Measurements from ENCODE around the gene PRPS2.

Gene PRPS2

DNA sequence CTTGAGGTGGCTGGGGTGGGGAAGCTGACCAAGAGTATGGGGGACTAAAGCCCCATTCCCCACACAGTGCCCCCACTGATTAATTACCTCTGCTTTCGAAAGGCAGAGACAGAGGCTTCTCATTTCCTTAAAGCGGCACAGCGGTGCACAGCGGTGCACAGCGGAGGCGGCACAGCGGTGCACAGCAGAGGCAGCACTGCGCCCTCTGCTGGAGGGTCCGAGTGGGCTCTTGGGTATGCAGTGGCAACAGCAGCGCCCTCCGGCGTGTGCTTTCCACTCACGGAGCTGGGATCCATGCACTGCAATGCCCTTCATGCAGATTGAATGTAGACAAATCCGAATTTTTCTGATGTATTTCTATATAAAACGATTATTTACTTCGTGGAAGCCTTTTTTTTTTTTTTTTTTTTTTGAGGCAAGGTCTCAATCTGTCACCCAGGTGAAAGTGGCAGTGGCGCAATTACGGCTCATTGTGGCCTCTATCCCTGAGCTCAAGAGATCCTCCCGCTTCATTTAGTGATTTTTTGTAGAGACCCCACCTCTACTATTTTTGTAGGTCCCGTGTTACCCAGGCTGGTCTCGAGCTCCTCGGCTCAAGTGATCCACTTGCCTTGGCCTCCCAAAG, 19.7 kb upstream of the PRPS2 start:
- Histone ChIP-seq H3K27me3 (ENCODE audit: control insufficient read depth in 5 of 5, insufficient read depth in 4 of 5, low read length in 5 of 5) (peaks cover 9 to 25% (median 18%) of the 10 kb centered on the region in 5 donors), H3K36me3 (ENCODE audit: control insufficient read depth in 5 of 5, insufficient read depth in 5 of 5, low read length in 5 of 5) (no peaks in the 10 kb centered on the region), H3K27ac (ENCODE audit: low read depth, low read length) (no peak overlapping the region), H3K4me3 (ENCODE audit: low read depth in 1 of 5, low read length in 5 of 5) (peak overlapping the region; percentile 18 to 25 (median 23)), H3K4me1 (ENCODE audit: control insufficient read depth in 5 of 5, insufficient read depth in 5 of 5, low read length in 5 of 5) (peaks cover 0 to 7% (median 0%) of the 10 kb centered on the region in 5 donors), H3K9me3 (ENCODE audit: control insufficient read depth in 5 of 5, low read length in 5 of 5) (no peaks in the 10 kb centered on the region), H3K9ac (ENCODE audit: low read length in 5 of 5) (no peak overlapping the region)

DNA sequence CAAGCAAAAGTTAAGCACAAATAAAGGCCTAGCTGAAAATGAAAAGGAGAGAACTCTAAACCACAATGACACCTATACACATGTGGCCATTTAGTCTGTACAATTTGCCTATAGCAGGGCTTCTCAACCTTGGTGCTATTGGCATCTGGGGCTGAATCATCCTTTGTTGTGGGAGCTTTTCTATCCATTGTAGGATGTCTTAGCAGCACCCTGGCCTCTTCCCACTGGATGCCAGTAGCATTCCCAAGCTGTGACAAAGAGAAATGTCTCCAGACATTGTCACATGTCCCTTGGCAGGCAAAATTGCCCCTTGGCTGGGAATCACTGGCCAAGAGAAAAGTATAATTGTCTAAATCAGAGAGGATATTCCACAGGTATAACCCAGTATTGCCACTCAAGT, 13.5 kb upstream of the PRPS2 start:
- Histone ChIP-seq H3K9me3 (ENCODE audit: control insufficient read depth in 5 of 5, low read length in 5 of 5) (no peaks in the 10 kb centered on the region), H3K9ac (ENCODE audit: low read length in 5 of 5) (no peak overlapping the region), H3K4me1 (ENCODE audit: control insufficient read depth in 5 of 5, insufficient read depth in 5 of 5, low read length in 5 of 5) (no peaks in the 10 kb centered on the region), H3K27me3 (ENCODE audit: control insufficient read depth in 5 of 5, insufficient read depth in 4 of 5, low read length in 5 of 5) (peaks cover 4 to 15% (median 11%) of the 10 kb centered on the region in 5 donors), H3K27ac (ENCODE audit: low read depth, low read length) (no peak overlapping the region), H3K4me3 (ENCODE audit: low read depth in 1 of 5, low read length in 5 of 5) (no peak overlapping the region), H3K36me3 (ENCODE audit: control insufficient read depth in 5 of 5, insufficient read depth in 5 of 5, low read length in 5 of 5) (no peaks in the 10 kb centered on the region)

DNA sequence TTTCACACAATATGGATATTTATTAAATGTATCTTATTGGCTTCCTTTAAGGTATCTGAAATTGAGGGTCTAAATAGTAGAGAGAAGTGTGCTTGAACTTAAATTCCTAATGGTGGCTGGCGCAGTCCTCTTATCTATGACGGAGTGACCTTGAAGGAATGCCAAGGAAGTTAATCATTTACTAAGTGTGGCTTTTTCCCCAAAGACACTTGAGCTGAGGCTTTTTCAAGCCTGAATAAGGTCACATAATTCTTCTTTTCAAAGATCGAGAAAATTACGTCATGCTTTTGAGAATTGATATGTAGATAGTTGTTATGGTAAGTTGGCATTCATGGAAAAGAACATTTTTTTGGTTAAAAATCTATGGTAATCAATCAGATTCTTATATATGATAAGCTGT, 11.7 kb upstream of the PRPS2 start:
- H3K4me1 ChIP-seq (ENCODE audit: control insufficient read depth in 5 of 5, insufficient read depth in 5 of 5, low read length in 5 of 5), result no peaks in the 10 kb centered on the region
- H3K4me3 ChIP-seq (ENCODE audit: low read depth in 1 of 5, low read length in 5 of 5), result no peak overlapping the region
- no peak overlapping the region for H3K27ac ChIP-seq (ENCODE audit: low read depth, low read length)
- H3K9ac ChIP-seq (ENCODE audit: low read length in 5 of 5), result no peak overlapping the region
- H3K36me3 ChIP-seq (ENCODE audit: control insufficient read depth in 5 of 5, insufficient read depth in 5 of 5, low read length in 5 of 5), result no peaks in the 10 kb centered on the region
- H3K9me3 ChIP-seq (ENCODE audit: control insufficient read depth in 5 of 5, low read length in 5 of 5), result no peaks in the 10 kb centered on the region
- H3K27me3 ChIP-seq (ENCODE audit: control insufficient read depth in 5 of 5, insufficient read depth in 4 of 5, low read length in 5 of 5), result peaks cover 3 to 8% (median 6%) of the 10 kb centered on the region in 5 donors

DNA sequence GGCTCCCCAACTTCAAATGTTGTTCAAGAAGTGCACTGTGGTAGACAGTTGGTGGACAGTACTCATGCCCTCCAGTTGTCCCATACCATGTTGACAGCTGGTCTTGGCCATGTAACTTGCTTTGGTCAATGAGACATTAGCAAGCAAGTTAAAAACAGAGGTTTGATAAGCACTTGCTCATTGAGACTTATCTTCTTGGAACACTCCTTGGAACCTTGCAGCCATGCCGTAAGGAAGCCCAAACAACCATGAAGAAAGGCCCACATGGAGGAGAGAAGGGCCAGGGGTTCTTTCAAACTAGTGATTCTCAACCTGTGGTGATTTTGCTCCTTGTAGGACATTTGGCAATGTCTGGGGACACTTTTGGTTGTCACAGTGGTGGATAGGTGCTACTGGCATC, 2.6 kb upstream of the PRPS2 start:
- Histone ChIP-seq H3K9me3 (ENCODE audit: control insufficient read depth in 5 of 5, low read length in 5 of 5) (peaks cover 0 to 17% (median 2%) of the 10 kb centered on the region in 5 donors), H3K9ac (ENCODE audit: low read length in 5 of 5) (no peak overlapping the region), H3K27ac (ENCODE audit: low read depth, low read length) (no peak overlapping the region), H3K36me3 (ENCODE audit: control insufficient read depth in 5 of 5, insufficient read depth in 5 of 5, low read length in 5 of 5) (no peaks in the 10 kb centered on the region), H3K27me3 (ENCODE audit: control insufficient read depth in 5 of 5, insufficient read depth in 4 of 5, low read length in 5 of 5) (peaks cover 0 to 11% (median 7%) of the 10 kb centered on the region in 5 donors), H3K4me1 (ENCODE audit: control insufficient read depth in 5 of 5, insufficient read depth in 5 of 5, low read length in 5 of 5) (peaks cover 0 to 10% (median 8%) of the 10 kb centered on the region in 5 donors), H3K4me3 (ENCODE audit: low read depth in 1 of 5, low read length in 5 of 5) (no peak overlapping the region)

DNA sequence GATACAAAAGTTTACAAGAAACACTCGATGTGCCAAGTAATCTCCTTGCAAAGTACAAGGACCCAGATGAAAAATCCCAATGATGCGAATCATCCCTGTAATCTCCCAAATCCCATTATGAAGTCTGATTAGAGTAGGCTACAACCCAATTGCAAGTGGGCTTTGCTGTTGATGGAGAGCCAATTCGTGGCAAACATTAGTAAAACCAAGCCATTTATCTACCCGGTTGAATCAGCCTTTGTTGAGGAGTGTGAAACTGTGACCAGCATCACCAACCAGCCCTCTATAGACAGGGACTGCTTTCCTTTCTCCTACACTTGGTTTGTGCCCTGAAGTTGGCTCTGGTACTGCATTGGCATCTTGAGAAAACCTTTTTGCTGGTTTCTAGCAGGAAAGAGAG, 1.2 kb upstream of the PRPS2 start:
- Histone ChIP-seq H3K9me3 (ENCODE audit: control insufficient read depth in 5 of 5, low read length in 5 of 5) (peaks cover 0 to 29% (median 10%) of the 10 kb centered on the region in 5 donors), H3K36me3 (ENCODE audit: control insufficient read depth in 5 of 5, insufficient read depth in 5 of 5, low read length in 5 of 5) (no peaks in the 10 kb centered on the region), H3K4me3 (ENCODE audit: low read depth in 1 of 5, low read length in 5 of 5) (no peak overlapping the region), H3K4me1 (ENCODE audit: control insufficient read depth in 5 of 5, insufficient read depth in 5 of 5, low read length in 5 of 5) (peaks cover 0 to 10% (median 8%) of the 10 kb centered on the region in 5 donors), H3K9ac (ENCODE audit: low read length in 5 of 5) (no peak overlapping the region), H3K27me3 (ENCODE audit: control insufficient read depth in 5 of 5, insufficient read depth in 4 of 5, low read length in 5 of 5) (peaks cover 0 to 14% (median 7%) of the 10 kb centered on the region in 5 donors), H3K27ac (ENCODE audit: low read depth, low read length) (no peak overlapping the region)

DNA sequence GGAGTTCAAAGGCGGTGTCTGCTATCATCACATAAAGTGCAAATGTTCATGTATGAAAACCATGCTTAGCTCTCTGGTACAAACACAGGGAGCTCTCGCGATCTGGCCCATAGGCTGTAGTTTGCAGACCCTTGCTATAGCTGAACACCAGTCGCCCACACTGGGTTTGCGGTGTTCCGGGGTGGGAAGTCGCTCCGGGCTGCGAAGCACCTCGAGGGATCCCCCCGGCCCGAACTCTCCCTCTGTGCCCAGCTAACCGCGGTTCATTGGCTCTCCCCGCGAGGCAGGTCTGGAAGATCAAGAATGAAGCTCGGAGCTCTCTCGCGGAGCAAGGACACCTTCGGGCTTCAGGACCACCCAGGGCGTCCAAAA, 341 bp upstream of the PRPS2 start:
- H3K27ac ChIP-seq (ENCODE audit: low read depth, low read length), result no peak overlapping the region
- H3K9ac ChIP-seq (ENCODE audit: low read length in 5 of 5), result peak overlapping the region in 2 of 5 donors; percentile 58 to 61
- peaks cover 0 to 14% (median 7%) of the 10 kb centered on the region in 5 donors for H3K27me3 ChIP-seq (ENCODE audit: control insufficient read depth in 5 of 5, insufficient read depth in 4 of 5, low read length in 5 of 5)
- H3K4me1 ChIP-seq (ENCODE audit: control insufficient read depth in 5 of 5, insufficient read depth in 5 of 5, low read length in 5 of 5), result peaks cover 0 to 10% (median 8%) of the 10 kb centered on the region in 5 donors
- peak overlapping the region; percentile 32 to 71 (median 70) for H3K4me3 ChIP-seq (ENCODE audit: low read depth in 1 of 5, low read length in 5 of 5)
- H3K36me3 ChIP-seq (ENCODE audit: control insufficient read depth in 5 of 5, insufficient read depth in 5 of 5, low read length in 5 of 5), result no peaks in the 10 kb centered on the region
- H3K9me3 ChIP-seq (ENCODE audit: control insufficient read depth in 5 of 5, low read length in 5 of 5), result peaks cover 0 to 33% (median 10%) of the 10 kb centered on the region in 5 donors

DNA sequence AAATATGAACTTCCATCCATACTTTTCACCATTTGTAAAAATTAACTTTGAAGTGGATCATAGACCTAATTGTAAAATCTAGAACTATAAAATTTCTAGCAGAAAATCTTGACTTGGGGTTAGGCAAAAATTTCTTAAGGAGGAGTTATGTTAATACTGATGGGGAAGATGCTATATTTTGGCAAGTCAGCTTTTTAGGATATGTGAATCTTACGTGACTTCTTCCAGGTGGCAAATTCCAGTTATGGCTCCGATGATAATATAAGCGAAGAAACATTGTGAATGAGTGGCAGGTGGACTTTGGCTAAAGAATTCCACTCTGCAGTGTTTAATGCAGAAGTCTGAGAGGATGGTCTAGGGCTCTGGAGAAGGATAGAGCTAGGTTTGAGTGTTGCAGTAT, 1.5 kb downstream of the PRPS2 start:
- no peak overlapping the region for H3K4me3 ChIP-seq (ENCODE audit: low read depth in 1 of 5, low read length in 5 of 5)
- H3K4me1 ChIP-seq (ENCODE audit: control insufficient read depth in 5 of 5, insufficient read depth in 5 of 5, low read length in 5 of 5), result peaks cover 0 to 10% (median 8%) of the 10 kb centered on the region in 5 donors
- no peaks in the 10 kb centered on the region for H3K36me3 ChIP-seq (ENCODE audit: control insufficient read depth in 5 of 5, insufficient read depth in 5 of 5, low read length in 5 of 5)
- H3K27me3 ChIP-seq (ENCODE audit: control insufficient read depth in 5 of 5, insufficient read depth in 4 of 5, low read length in 5 of 5), result peaks cover 0 to 14% (median 8%) of the 10 kb centered on the region in 5 donors
- H3K9ac ChIP-seq (ENCODE audit: low read length in 5 of 5), result no peak overlapping the region
- no peak overlapping the region for H3K27ac ChIP-seq (ENCODE audit: low read depth, low read length)
- H3K9me3 ChIP-seq (ENCODE audit: control insufficient read depth in 5 of 5, low read length in 5 of 5), result peaks cover 0 to 33% (median 10%) of the 10 kb centered on the region in 5 donors

DNA sequence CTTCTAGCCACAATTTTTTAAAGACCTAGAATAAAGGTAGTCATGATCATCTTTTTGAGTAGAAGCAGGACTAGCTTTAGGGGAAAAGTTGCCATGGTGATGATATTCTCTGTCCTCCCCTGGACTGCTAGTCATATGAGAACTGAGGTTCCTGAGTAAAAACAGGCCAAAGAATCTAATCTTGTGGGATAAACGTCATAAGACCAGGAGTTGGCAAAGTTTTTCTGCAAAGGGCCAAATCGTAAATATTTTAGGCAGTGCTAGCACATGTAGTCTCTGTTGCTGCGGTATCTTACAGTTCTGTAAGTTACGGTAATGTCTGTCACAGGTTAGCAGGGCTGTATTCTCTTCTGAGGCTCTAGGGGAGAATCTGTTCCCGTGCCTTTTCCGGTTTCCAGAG, 3.4 kb downstream of the PRPS2 start:
- Histone ChIP-seq H3K27me3 (ENCODE audit: control insufficient read depth in 5 of 5, insufficient read depth in 4 of 5, low read length in 5 of 5) (peaks cover 0 to 14% (median 7%) of the 10 kb centered on the region in 5 donors), H3K9ac (ENCODE audit: low read length in 5 of 5) (no peak overlapping the region), H3K36me3 (ENCODE audit: control insufficient read depth in 5 of 5, insufficient read depth in 5 of 5, low read length in 5 of 5) (no peaks in the 10 kb centered on the region), H3K4me1 (ENCODE audit: control insufficient read depth in 5 of 5, insufficient read depth in 5 of 5, low read length in 5 of 5) (peaks cover 0 to 10% (median 9%) of the 10 kb centered on the region in 5 donors), H3K27ac (ENCODE audit: low read depth, low read length) (no peak overlapping the region), H3K9me3 (ENCODE audit: control insufficient read depth in 5 of 5, low read length in 5 of 5) (peaks cover 0 to 26% (median 8%) of the 10 kb centered on the region in 5 donors), H3K4me3 (ENCODE audit: low read depth in 1 of 5, low read length in 5 of 5) (no peak overlapping the region)

DNA sequence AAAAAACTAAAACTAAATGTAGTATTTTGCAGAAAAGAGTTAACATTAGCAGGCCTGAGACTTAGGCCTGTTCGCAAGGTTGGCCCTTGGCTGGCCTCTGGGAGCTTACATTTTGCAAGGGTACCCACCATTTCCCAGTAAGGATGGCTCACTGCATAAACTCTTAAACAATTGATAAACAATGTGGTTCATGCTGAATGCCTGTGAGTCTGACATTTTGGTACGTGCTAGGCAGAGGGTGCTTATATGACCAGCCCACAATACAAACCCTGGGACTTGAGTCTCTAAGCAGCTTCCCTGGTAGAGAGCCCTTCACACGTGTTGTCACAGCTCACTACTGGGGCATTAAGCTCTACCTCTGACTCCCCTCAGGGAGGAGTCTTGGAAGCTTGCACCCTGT, 7.4 kb downstream of the PRPS2 start:
- Histone ChIP-seq H3K4me3 (ENCODE audit: low read depth in 1 of 5, low read length in 5 of 5) (no peak overlapping the region), H3K4me1 (ENCODE audit: control insufficient read depth in 5 of 5, insufficient read depth in 5 of 5, low read length in 5 of 5) (peaks cover 0 to 4% (median 0%) of the 10 kb centered on the region in 5 donors), H3K9ac (ENCODE audit: low read length in 5 of 5) (no peak overlapping the region), H3K9me3 (ENCODE audit: control insufficient read depth in 5 of 5, low read length in 5 of 5) (peaks cover 0 to 18% (median 8%) of the 10 kb centered on the region in 5 donors), H3K27me3 (ENCODE audit: control insufficient read depth in 5 of 5, insufficient read depth in 4 of 5, low read length in 5 of 5) (peaks cover 0 to 6% (median 0%) of the 10 kb centered on the region in 5 donors), H3K36me3 (ENCODE audit: control insufficient read depth in 5 of 5, insufficient read depth in 5 of 5, low read length in 5 of 5) (peaks cover 0 to 4% (median 0%) of the 10 kb centered on the region in 5 donors), H3K27ac (ENCODE audit: low read depth, low read length) (no peak overlapping the region)

DNA sequence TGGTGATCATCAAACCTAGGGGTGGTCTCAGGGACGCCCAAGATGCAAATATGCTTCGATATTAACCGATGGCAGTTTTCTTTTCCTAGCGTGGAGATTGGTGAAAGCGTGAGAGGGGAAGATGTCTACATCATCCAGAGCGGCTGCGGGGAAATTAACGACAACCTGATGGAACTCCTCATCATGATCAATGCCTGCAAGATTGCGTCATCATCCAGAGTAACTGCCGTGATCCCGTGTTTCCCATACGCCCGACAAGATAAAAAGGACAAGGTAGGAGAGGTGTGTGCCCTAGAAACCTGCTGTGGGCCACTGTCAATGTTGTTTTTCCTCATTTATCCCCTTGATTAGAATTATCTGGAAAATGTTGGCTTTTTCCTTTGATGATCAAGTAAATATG, 7.9 kb downstream of the PRPS2 start:
- Histone ChIP-seq H3K27me3 (ENCODE audit: control insufficient read depth in 5 of 5, insufficient read depth in 4 of 5, low read length in 5 of 5) (peaks cover 0 to 3% (median 0%) of the 10 kb centered on the region in 5 donors), H3K9me3 (ENCODE audit: control insufficient read depth in 5 of 5, low read length in 5 of 5) (peaks cover 0 to 13% (median 5%) of the 10 kb centered on the region in 5 donors), H3K4me3 (ENCODE audit: low read depth in 1 of 5, low read length in 5 of 5) (no peak overlapping the region)

More for the DNA sequence above, 7.9 kb downstream of the PRPS2 start:
- H3K4me1 ChIP-seq (ENCODE audit: control insufficient read depth in 5 of 5, insufficient read depth in 5 of 5, low read length in 5 of 5), result peaks cover 0 to 4% (median 0%) of the 10 kb centered on the region in 5 donors
- no peak overlapping the region for H3K27ac ChIP-seq (ENCODE audit: low read depth, low read length)
- H3K9ac ChIP-seq (ENCODE audit: low read length in 5 of 5), result no peak overlapping the region
- H3K36me3 ChIP-seq (ENCODE audit: control insufficient read depth in 5 of 5, insufficient read depth in 5 of 5, low read length in 5 of 5), result peaks cover 0 to 4% (median 0%) of the 10 kb centered on the region in 5 donors

Measured in subcutaneous abdominal adipose tissue (tissue), 5 donors.